ENCODE data around the gene DTL. TPM values are rescaled to one million over a fixed set of nuclear protein-coding genes. Genes with fewer than 3 reads are reported as not detected.

DTL gene
- total and polyA plus RNA-seq, 8 donors, result 0.58 to 7.5 (median 1.5) TPM; not detected in 2

- Histone ChIP-seq H3K27ac (no peak overlapping the region), H3K9me3 (no peaks in the 10 kb centered on the region), H3K36me3 (no peaks in the 10 kb centered on the region), H3K4me1 (peaks cover 0 to 8% (median 4%) of the 10 kb centered on the region in 4 donors), H3K4me3 (no peak overlapping the region), H3K27me3 (no peaks in the 10 kb centered on the region)
- intact Hi-C loops (cut with DNase I; ENCODE audit: low total_unique reads), result no loop called here
- TF ChIP-seq POLR2A (IDR thresholded peaks at IDR 0.05) (no peak), EP300 (IDR thresholded peaks at IDR 0.05) (no peak), POLR2AphosphoS5 (IDR thresholded peaks at IDR 0.05) (no peak), CTCF (IDR thresholded peaks at IDR 0.05) (no peak)
- WGBS, 5 donors, result 59 to 79% (median 65%) methylated on average over 2 of the region's 2 CpGs
- DNase-seq, result no peak
Observed at GRCh38 chr1:212077028-212077427, 41.5 kb downstream of the DTL start.

GRCh38 chr1:212078826-212079225 lies 43.3 kb downstream of the DTL start:
- Histone ChIP-seq H3K4me3 (no peak overlapping the region), H3K4me1 (peaks cover 0 to 8% (median 0%) of the 10 kb centered on the region in 4 donors), H3K36me3 (no peaks in the 10 kb centered on the region), H3K9me3 (no peaks in the 10 kb centered on the region), H3K27me3 (no peaks in the 10 kb centered on the region), H3K27ac (no peak overlapping the region)
- intact Hi-C loops (cut with DNase I; ENCODE audit: low total_unique reads), result no loop called here
- 84 to 97% (median 91%) methylated on average over 2 of the region's 2 CpGs for WGBS, 5 donors
- no peak for TF ChIP-seq EP300 (IDR thresholded peaks at IDR 0.05)
- DNase-seq, result no peak

- WGBS, 5 donors, result 91 to 100% (median 98%) methylated on average over 2 of the region's 2 CpGs
- Histone ChIP-seq H3K27me3 (no peaks in the 10 kb centered on the region), H3K27ac (no peak overlapping the region), H3K4me3 (no peak overlapping the region), H3K4me1 (peaks cover 0 to 8% (median 2%) of the 10 kb centered on the region in 4 donors), H3K36me3 (no peaks in the 10 kb centered on the region), H3K9me3 (no peaks in the 10 kb centered on the region)
- intact Hi-C loops (cut with DNase I; ENCODE audit: low total_unique reads), result no loop called here
- DNase-seq, result no peak
- no peak for TF ChIP-seq POLR2A (IDR thresholded peaks at IDR 0.05)
Observed at GRCh38 chr1:212082765-212083406, 47.3 kb downstream of the DTL start.

GRCh38 chr1:212089560-212090163 lies 54.1 kb downstream of the DTL start:
- Histone ChIP-seq H3K27me3 (no peaks in the 10 kb centered on the region), H3K9me3 (no peaks in the 10 kb centered on the region), H3K36me3 (no peaks in the 10 kb centered on the region), H3K27ac (peak overlapping the region in 1 of 5 donors; percentile 3), H3K4me3 (no peak overlapping the region), H3K4me1 (peaks cover 0 to 25% (median 12%) of the 10 kb centered on the region in 4 donors)
- no peak for TF ChIP-seq CTCF (IDR thresholded peaks at IDR 0.05)
- TF ChIP-seq POLR2A (IDR thresholded peaks at IDR 0.05), result no peak
- TF ChIP-seq EP300 (IDR thresholded peaks at IDR 0.05), result no peak
- TF ChIP-seq POLR2AphosphoS5 (IDR thresholded peaks at IDR 0.05), result no peak
- intact Hi-C loops (cut with DNase I; ENCODE audit: low total_unique reads), result no loop called here
- 53 to 71% (median 63%) methylated on average over 3 of the region's 3 CpGs for WGBS, 5 donors
- no peak for DNase-seq

GRCh38 chr1:212091438-212092121 lies 56.0 kb downstream of the DTL start:
- H3K4me1 ChIP-seq, result peaks cover 0 to 25% (median 12%) of the 10 kb centered on the region in 4 donors
- no peak for DNase-seq
- H3K9me3 ChIP-seq, result no peaks in the 10 kb centered on the region
- 80 to 90% (median 81%) methylated on average over 6 of the region's 6 CpGs for WGBS, 5 donors
- intact Hi-C loops (cut with DNase I; ENCODE audit: low total_unique reads), result no loop called here
- H3K36me3 ChIP-seq, result no peaks in the 10 kb centered on the region
- H3K27ac ChIP-seq, result no peak overlapping the region
- TF ChIP-seq POLR2AphosphoS5 (IDR thresholded peaks at IDR 0.05), result no peak
- TF ChIP-seq EP300 (IDR thresholded peaks at IDR 0.05), result no peak
- no peak for TF ChIP-seq POLR2A (IDR thresholded peaks at IDR 0.05)
- TF ChIP-seq CTCF (IDR thresholded peaks at IDR 0.05), result no peak
- no peak overlapping the region for H3K4me3 ChIP-seq
- no peaks in the 10 kb centered on the region for H3K27me3 ChIP-seq

Data from stomach (tissue), 9 donors.